GM19397 (cell line): Measurements from ENCODE around the gene YWHAG.
"Not testable (repeated sequence)": the region's sequence is repeated elsewhere in the genome, so short reads cannot be mapped to it uniquely, and the experiment has no call there.

Experiments used
- ATAC-seq: cut with Tn5 transposase; IDR thresholded peaks from one replicate; pipeline ENCODE4 v1.9.1; 2021; ENCODE audit warnings: mild to moderate bottlenecking, moderate library complexity; ENCODE audit not compliant: unreplicated experiment

YWHAG gene

GRCh38 chr7:76301000-76301399, 57.8 kb downstream of the YWHAG start:
- ATAC-seq, result no peak

GRCh38 chr7:76300166-76300731, 58.5 kb downstream of the YWHAG start:
- ATAC-seq, result no peak

- ATAC-seq, result no peak
These were observed 61.7 kb downstream of the YWHAG start for GRCh38 chr7:76296743-76297740.

GRCh38 chr7:76294344-76295024, 64.3 kb downstream of the YWHAG start:
- ATAC-seq, result no peak

GRCh38 chr7:76293407-76293901, 65.3 kb downstream of the YWHAG start:
- ATAC-seq, result no peak

- not testable (repeated sequence) for ATAC-seq
These were observed 65.9 kb downstream of the YWHAG start for GRCh38 chr7:76292911-76293310.

- ATAC-seq, result no peak
These were observed 66.6 kb downstream of the YWHAG start for GRCh38 chr7:76292213-76292573.

GRCh38 chr7:76291351-76292212, 67.2 kb downstream of the YWHAG start:
- ATAC-seq, result peak; percentile 75

- not testable (repeated sequence) for ATAC-seq
These were observed 67.9 kb downstream of the YWHAG start for GRCh38 chr7:76290847-76291350.

- no peak for ATAC-seq
These were observed 71.9 kb downstream of the YWHAG start for GRCh38 chr7:76286842-76287403.

- no peak for ATAC-seq
These were observed 73.0 kb downstream of the YWHAG start for GRCh38 chr7:76285604-76286374.

GRCh38 chr7:76283254-76284159, 75.3 kb downstream of the YWHAG start:
- ATAC-seq, result no peak

GRCh38 chr7:76282344-76283253, 76.2 kb downstream of the YWHAG start:
- no peak for ATAC-seq

GRCh38 chr7:76281706-76282343, 77.0 kb downstream of the YWHAG start:
- ATAC-seq, result no peak

- no peak for ATAC-seq
These were observed 77.6 kb downstream of the YWHAG start for GRCh38 chr7:76281006-76281705.

GRCh38 chr7:76280408-76280807, 78.4 kb downstream of the YWHAG start:
- ATAC-seq, result no peak
